Left cardiac atrium (tissue), 2 donors: ENCODE measurements around the gene NRTN. TPM values are rescaled to one million over a fixed set of nuclear protein-coding genes. Genes with fewer than 3 reads are reported as not detected.

Source experiments
- total RNA-seq, 2 donors: library from RNA; stranded (reverse); fragmentation: NEBNext Ultra II Directional; extraction: Animal tissue kit (Norgen Biotek cat#: 25700); gene quantifications; one replicate each; pipeline ENCODE4 v1.2.1, GENCODE V29; 2021
- donor health status: DM: no; HTN: yes; CAD: no; lungs with severe emphysema.
- donor health status: DM: yes; HTN: yes; CAD: no.

Gene NRTN
- total RNA-seq, 2 donors from 2014 or later, result 28.7 to 29.6 TPM

Other genes with a start within 250 kb of the NRTN start
- under 1 TPM; 0.15 to 0.37 TPM for gene TINCR, start 237.1 kb upstream of the NRTN start, total RNA-seq
- gene SAFB2, start 182.3 kb upstream of the NRTN start, total RNA-seq, result 10 to 100 TPM; 47.7 to 54.7 TPM
- 10 to 100 TPM; 51.7 to 63.2 TPM for gene SAFB, start 182.0 kb upstream of the NRTN start, total RNA-seq
- 100 to 1,000 TPM; 127 to 142 TPM for gene MICOS13, start 124.6 kb upstream of the NRTN start, total RNA-seq
- 1 to 10 TPM; 4.0 to 4.4 TPM for gene HSD11B1L, start 124.0 kb upstream of the NRTN start, total RNA-seq
- gene RPL36, start 114.8 kb upstream of the NRTN start, total RNA-seq, result 100 to 1,000 TPM; 500 to 504 TPM
- gene LONP1, start 84.9 kb upstream of the NRTN start, total RNA-seq, result 10 to 100 TPM; 51.4 to 57.1 TPM
- not detected for gene CATSPERD, start 84.4 kb upstream of the NRTN start, total RNA-seq
- 1 to 10 TPM in 1 of 2 donors, under 1 TPM in 1; 0.47 to 1.7 TPM for gene PRR22, start 20.3 kb upstream of the NRTN start, total RNA-seq
- 10 to 100 TPM; 15.3 to 28.2 TPM for gene DUS3L, start 13.9 kb upstream of the NRTN start, total RNA-seq
- gene FUT6, start 34.6 kb downstream of the NRTN start, total RNA-seq, result not detected
- gene FUT3, start 46.4 kb downstream of the NRTN start, total RNA-seq, result not detected
- not detected for gene FUT5, start 65.5 kb downstream of the NRTN start, total RNA-seq
- 100 to 1,000 TPM; 503 to 537 TPM for gene NDUFA11, start 98.7 kb downstream of the NRTN start, total RNA-seq
- 1 to 10 TPM; 1.9 to 3.3 TPM for gene VMAC, start 99.8 kb downstream of the NRTN start, total RNA-seq
- gene CAPS, start 109.2 kb downstream of the NRTN start, total RNA-seq, result 1 to 10 TPM; 6.6 to 6.9 TPM
- gene RANBP3, start 173.1 kb downstream of the NRTN start, total RNA-seq, result 10 to 100 TPM; 44.7 to 52.7 TPM